GM23248 (cell line): ENCODE results near the gene GSTO2. TPM values are rescaled to one million over a fixed set of nuclear protein-coding genes. Genes with fewer than 3 reads are reported as not detected.

ENCODE experiments used
- DNase-seq: peaks from one replicate; pipeline ENCODE4 v3.0.0-alpha.2; 2015
- H2AFZ ChIP-seq: fragments of 200-600 bp; sonication (generic); 2 replicates; pipeline ENCODE4 v1.6.1; 2016; ENCODE audit warnings: antibody characterized with exemption
- H3F3A ChIP-seq: fragments of 200-600 bp; sonication (generic); 2 replicates; pipeline ENCODE4 v1.6.1; 2016; ENCODE audit warnings: mild to moderate bottlenecking, antibody characterized with exemption, mixed run types; ENCODE audit not compliant: insufficient read depth
- H3K27ac ChIP-seq: fragments of 200-600 bp; sonication (generic); 2 replicates; pipeline ENCODE4 v1.5.1; 2016; ENCODE audit warnings: mild to moderate bottlenecking
- H3K27me3 ChIP-seq: fragments of 200-600 bp; sonication (generic); replicated peaks from 2 replicates; pipeline ENCODE4 v1.6.1; 2016; ENCODE audit warnings: mild to moderate bottlenecking; ENCODE audit not compliant: insufficient read depth
- H3K36me3 ChIP-seq: fragments of 200-600 bp; sonication (generic); 2 replicates; pipeline ENCODE4 v1.6.1; 2016; ENCODE audit warnings: low read depth, mild to moderate bottlenecking
- H3K4me1 ChIP-seq: fragments of 200-600 bp; sonication (generic); 2 replicates; pipeline ENCODE4 v1.6.1; 2016; ENCODE audit warnings: mild to moderate bottlenecking; ENCODE audit not compliant: insufficient read depth
- H3K4me2 ChIP-seq: fragments of 200-600 bp; sonication (generic); one replicate; pipeline ENCODE4 v1.6.1; 2016; ENCODE audit warnings: mild to moderate bottlenecking; ENCODE audit not compliant: unreplicated experiment
- H3K4me3 ChIP-seq: fragments of 200-600 bp; sonication (generic); 2 replicates; pipeline ENCODE4 v1.5.1; 2016; ENCODE audit warnings: mild to moderate bottlenecking
- H3K79me2 ChIP-seq: fragments of 200-600 bp; sonication (generic); 2 replicates; pipeline ENCODE4 v1.6.1; 2016; ENCODE audit warnings: mild to moderate bottlenecking; ENCODE audit not compliant: insufficient read depth
- H3K9ac ChIP-seq: fragments of 200-600 bp; sonication (generic); 2 replicates; pipeline ENCODE4 v1.6.1; 2016; ENCODE audit warnings: mild to moderate bottlenecking
- H3K9me2 ChIP-seq: fragments of 200-600 bp; sonication (generic); 2 replicates; pipeline ENCODE4 v1.6.1; 2016; ENCODE audit warnings: mixed run types, mild to moderate bottlenecking, moderate library complexity; ENCODE audit not compliant: insufficient read depth
- H3K9me3 ChIP-seq: fragments of 200-600 bp; sonication (generic); one replicate; pipeline ENCODE4 v1.6.1; 2017; ENCODE audit warnings: low read depth
- H4K20me1 ChIP-seq: fragments of 200-600 bp; sonication (generic); 2 replicates; pipeline ENCODE4 v1.6.0; 2016; ENCODE audit not compliant: insufficient read depth
- EZH2 ChIP-seq: fragments of 200-600 bp; sonication (generic); IDR thresholded peaks from 2 replicates; pipeline ENCODE4 v1.6.1; 2018; ENCODE audit warnings: antibody characterized with exemption, mild to moderate bottlenecking; ENCODE audit not compliant: insufficient read depth, poor library complexity, severe bottlenecking
- EZH2phosphoT487 ChIP-seq: fragments of 200-600 bp; sonication (generic); IDR thresholded peaks from 2 replicates; pipeline ENCODE4 v1.6.1; 2018; ENCODE audit warnings: antibody characterized with exemption, moderate library complexity, mild to moderate bottlenecking, low read depth; ENCODE audit not compliant: insufficient read depth
- WGBS, 2 experiments: methylation state at CpG; one replicate each; pipeline ENCODE4 v1.1.6; 2015 to 2017; ENCODE audit warnings: low lambda C conversion rate in 2 of 2, low coverage in 1 of 2; ENCODE audit errors: missing lambda C conversion rate in 2 of 2; 5-methylcytosine and 5-hydroxymethylcytosine counted together
- in situ Hi-C: fragments of 300-500 bp; cut with MboI; formaldehyde crosslinking; loops from 2 replicates; pipeline ENCODE4 v1.15.0; 2020
- polyA plus RNA-seq: library from polyadenylated mRNA; unstranded; fragments of >200 nt; fragmentation: Nextera tagmentation; extraction: Ambion mirVana; gene quantifications from 2 replicates; pipeline ENCODE4 v1.2.1, GENCODE V29; 2016
- total RNA-seq: library from RNA; depleted of rRNA; stranded (reverse); fragments of >200 nt; shearing (Covaris generic); gene quantifications from 2 replicates; pipeline ENCODE4 v1.2.3, GENCODE V29; 2014

Gene GSTO2
- total and polyA plus RNA-seq, 2 experiments from 2014 or later, result 1.1 to 2.2 TPM

GRCh38 chr10:104339469-104340110, 70.6 kb downstream of the GSTO2 start:
- H3K27me3 ChIP-seq, result no peaks in the 10 kb centered on the region
- peak overlapping the region; percentile 98 for H3K27ac ChIP-seq
- H3K9me3 ChIP-seq, result no peaks in the 10 kb centered on the region
- peak overlapping the region; percentile 94 for H3K9ac ChIP-seq
- in situ Hi-C loops, result loop anchor here (10.0 kb wide), 1 partner anchor 45 kb away; no protein-coding TSS in a partner anchor
- H3K4me2 ChIP-seq, result peak overlapping the region; percentile 94
- peak overlapping the region; percentile 78 for H2AFZ ChIP-seq
- H3K79me2 ChIP-seq, result peaks cover 36% of the 10 kb centered on the region
- H3K9me2 ChIP-seq, result no peaks in the 10 kb centered on the region
- peaks cover 20% of the 10 kb centered on the region; the same call in 1 of the 2 replicates for H3F3A ChIP-seq
- WGBS, 2 experiments, result 7% methylated on average over 11 of the region's 11 CpGs
- H3K36me3 ChIP-seq, result no peaks in the 10 kb centered on the region
- no peak for TF ChIP-seq EZH2
- no peaks in the 10 kb centered on the region for H4K20me1 ChIP-seq
- peaks cover 28% of the 10 kb centered on the region for H3K4me1 ChIP-seq
- peak; percentile 89 for DNase-seq
- H3K4me3 ChIP-seq, result peak overlapping the region; percentile 95

- H3K27me3 ChIP-seq, result no peaks in the 10 kb centered on the region
- peaks cover 31% of the 10 kb centered on the region for H3K79me2 ChIP-seq
- DNase-seq, result no peak
- 29 to 30% methylated on average over 4 of the region's 4 CpGs for WGBS, 2 experiments
- no peaks in the 10 kb centered on the region for H3K9me3 ChIP-seq
- in situ Hi-C loops, result loop anchor here (10.0 kb wide), 1 partner anchor 45 kb away; no protein-coding TSS in a partner anchor
- no peaks in the 10 kb centered on the region for H3K36me3 ChIP-seq
- H3K4me1 ChIP-seq, result peaks cover 28% of the 10 kb centered on the region
- peak overlapping the region; percentile 95 for H3K4me3 ChIP-seq
- TF ChIP-seq EZH2, result no peak
- H3K9me2 ChIP-seq, result no peaks in the 10 kb centered on the region
- peak overlapping the region; percentile 94 for H3K9ac ChIP-seq
- H4K20me1 ChIP-seq, result no peaks in the 10 kb centered on the region
- peaks cover 20% of the 10 kb centered on the region; the same call in 1 of the 2 replicates for H3F3A ChIP-seq
- H3K27ac ChIP-seq, result peak overlapping the region; percentile 98
- H2AFZ ChIP-seq, result no peak overlapping the region
- H3K4me2 ChIP-seq, result peak overlapping the region; percentile 94
Measured at GRCh38 chr10:104340111-104340526, 71.1 kb downstream of the GSTO2 start.

- in situ Hi-C loops, result loop anchor here (10.0 kb wide), 1 partner anchor 46 kb away; no protein-coding TSS in a partner anchor
Measured at GRCh38 chr10:104340641-104341040, 71.7 kb downstream of the GSTO2 start.

GRCh38 chr10:104342941-104343411, 74.0 kb downstream of the GSTO2 start:
- Histone ChIP-seq H3K9ac (no peak overlapping the region), H3K27ac (peak overlapping the region; percentile 11; the same call in 1 of the 2 replicates), H3K4me2 (peak overlapping the region; percentile 10), H3K9me2 (no peaks in the 10 kb centered on the region), H4K20me1 (no peaks in the 10 kb centered on the region), H2AFZ (no peak overlapping the region), H3K36me3 (no peaks in the 10 kb centered on the region), H3K27me3 (no peaks in the 10 kb centered on the region), H3K4me1 (peaks cover 20% of the 10 kb centered on the region), H3K4me3 (no peak overlapping the region), H3K9me3 (no peaks in the 10 kb centered on the region), H3F3A (peaks cover 20% of the 10 kb centered on the region; the same call in 1 of the 2 replicates), H3K79me2 (peaks cover 2% of the 10 kb centered on the region)
- in situ Hi-C loops, result loop anchor here (10.0 kb wide), 1 partner anchor 48 kb away; no protein-coding TSS in a partner anchor
- DNase-seq, result peak; percentile 38
- no peak for TF ChIP-seq EZH2
- no peak for TF ChIP-seq EZH2phosphoT487
- WGBS, 2 experiments, result 35 to 42% methylated on average over 3 of the region's 3 CpGs

More at GRCh38 chr10:104340641-104341040, 71.7 kb downstream of the GSTO2 start:
- Histone ChIP-seq H3K9me2 (no peaks in the 10 kb centered on the region), H3K36me3 (no peaks in the 10 kb centered on the region), H3F3A (peaks cover 20% of the 10 kb centered on the region; the same call in 1 of the 2 replicates), H3K9me3 (no peaks in the 10 kb centered on the region), H2AFZ (no peak overlapping the region), H3K9ac (no peak overlapping the region), H3K4me2 (no peak overlapping the region), H3K27ac (no peak overlapping the region), H3K4me3 (no peak overlapping the region), H3K4me1 (peaks cover 27% of the 10 kb centered on the region), H4K20me1 (no peaks in the 10 kb centered on the region), H3K27me3 (no peaks in the 10 kb centered on the region), H3K79me2 (peaks cover 26% of the 10 kb centered on the region)
- 95 to 100% methylated on average over 4 of the region's 4 CpGs for WGBS, 2 experiments
- no peak for TF ChIP-seq EZH2
- TF ChIP-seq EZH2phosphoT487, result no peak
- DNase-seq, result no peak
